Left ventricle myocardium inferior (tissue), 1 donor: ENCODE data around the gene LYRM7. TPM values are rescaled to one million over a fixed set of nuclear protein-coding genes. Genes with fewer than 3 reads are reported as not detected.
"Not testable (repeated sequence)": the region's sequence is repeated elsewhere in the genome, so short reads cannot be mapped to it uniquely, and the experiment has no call there.

Experiments used
- DNase-seq: peaks from one replicate; pipeline ENCODE4 v3.0.0-alpha.2; 2020
- H3K27ac ChIP-seq: fragments of 200-600 bp; replicated peaks from 2 replicates; pipeline ENCODE4 v1.8.0; 2021
- H3K27me3 ChIP-seq: fragments of 200-600 bp; 2 replicates; pipeline ENCODE4 v1.8.0; 2021; ENCODE audit warnings: low read depth
- H3K36me3 ChIP-seq: fragments of 200-600 bp; 2 replicates; pipeline ENCODE4 v1.8.0; 2021
- H3K4me1 ChIP-seq: fragments of 200-600 bp; 2 replicates; pipeline ENCODE4 v1.8.0; 2021
- H3K4me3 ChIP-seq: fragments of 200-600 bp; 2 replicates; pipeline ENCODE4 v1.8.0; 2021; ENCODE audit warnings: mild to moderate bottlenecking, moderate library complexity
- H3K9me3 ChIP-seq: fragments of 200-600 bp; replicated peaks from 2 replicates; pipeline ENCODE4 v1.8.0; 2021
- intact Hi-C: fragments of 100-400 bp; cut with micrococcal nuclease; formaldehyde crosslinking; loops from one replicate; pipeline ENCODE4 v1.11.0; 2022
- long read RNA-seq: library from polyadenylated mRNA; unstranded; transcript quantifications from one replicate; pipeline ENCODE4 v2.0.0, GENCODE V29; 2021
- total RNA-seq: library from RNA; stranded (reverse); fragmentation: NEBNext Ultra II Directional; extraction: Animal tissue kit (Norgen Biotek cat#: 25700); gene quantifications from one replicate; pipeline ENCODE4 v1.2.1, GENCODE V29; 2021
- TF ChIP-seq, protein P1 (sequence below): fragments of 200-600 bp; IDR thresholded peaks from 2 replicates; pipeline ENCODE4 v1.8.0; 2021; ENCODE audit warnings: antibody characterized with exemption, mild to moderate bottlenecking, borderline replicate concordance
- donor health status: DM: no; HTN: yes; CAD: no; lungs with severe emphysema.

The LYRM7 gene
- 33.0 TPM for total RNA-seq
- long read RNA-seq, full-length matches to known transcripts = 83 of 100 reads
- long read RNA-seq, partial matches to known transcripts = 0 of 100 reads
- long read RNA-seq, other reads (novel, unspliced or antisense) = 17 of 100 reads

- Histone ChIP-seq H3K9me3 (no peaks in the 10 kb centered on the region), H3K4me3 (peak within 1 kb of the TSS; percentile 76), H3K36me3 (no peaks in the 10 kb centered on the region), H3K27me3 (no peaks in the 10 kb centered on the region), H3K27ac (peak within 1 kb of the TSS; percentile 87), H3K4me1 (peaks cover 27% of the 10 kb centered on the region)
- peak; percentile 95 for DNase-seq
- intact Hi-C loops = loop anchor here (5.0 kb wide), 1 partner anchor 247 kb away; no protein-coding TSS in a partner anchor
- TF ChIP-seq, protein P1, sequence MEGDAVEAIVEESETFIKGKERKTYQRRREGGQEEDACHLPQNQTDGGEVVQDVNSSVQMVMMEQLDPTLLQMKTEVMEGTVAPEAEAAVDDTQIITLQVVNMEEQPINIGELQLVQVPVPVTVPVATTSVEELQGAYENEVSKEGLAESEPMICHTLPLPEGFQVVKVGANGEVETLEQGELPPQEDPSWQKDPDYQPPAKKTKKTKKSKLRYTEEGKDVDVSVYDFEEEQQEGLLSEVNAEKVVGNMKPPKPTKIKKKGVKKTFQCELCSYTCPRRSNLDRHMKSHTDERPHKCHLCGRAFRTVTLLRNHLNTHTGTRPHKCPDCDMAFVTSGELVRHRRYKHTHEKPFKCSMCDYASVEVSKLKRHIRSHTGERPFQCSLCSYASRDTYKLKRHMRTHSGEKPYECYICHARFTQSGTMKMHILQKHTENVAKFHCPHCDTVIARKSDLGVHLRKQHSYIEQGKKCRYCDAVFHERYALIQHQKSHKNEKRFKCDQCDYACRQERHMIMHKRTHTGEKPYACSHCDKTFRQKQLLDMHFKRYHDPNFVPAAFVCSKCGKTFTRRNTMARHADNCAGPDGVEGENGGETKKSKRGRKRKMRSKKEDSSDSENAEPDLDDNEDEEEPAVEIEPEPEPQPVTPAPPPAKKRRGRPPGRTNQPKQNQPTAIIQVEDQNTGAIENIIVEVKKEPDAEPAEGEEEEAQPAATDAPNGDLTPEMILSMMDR = no peak
Measured at GRCh38 chr5:131170540-131171275, at the start of gene LYRM7. Gene LYRM7, plus strand, starts transcription at chr5:131170944. Its CDS starts 77 bp downstream, at chr5:131171021.

- H3K36me3 ChIP-seq, H3K4me3 ChIP-seq, H3K27ac ChIP-seq, intact Hi-C loops, DNase-seq, H3K27me3 ChIP-seq, H3K4me1 ChIP-seq: not testable (repeated sequence)
- H3K9me3 ChIP-seq = peaks cover 44% of the 10 kb centered on the region
Measured at GRCh38 chr5:131127244-131127643, 43.5 kb upstream of the LYRM7 start.

DNA sequence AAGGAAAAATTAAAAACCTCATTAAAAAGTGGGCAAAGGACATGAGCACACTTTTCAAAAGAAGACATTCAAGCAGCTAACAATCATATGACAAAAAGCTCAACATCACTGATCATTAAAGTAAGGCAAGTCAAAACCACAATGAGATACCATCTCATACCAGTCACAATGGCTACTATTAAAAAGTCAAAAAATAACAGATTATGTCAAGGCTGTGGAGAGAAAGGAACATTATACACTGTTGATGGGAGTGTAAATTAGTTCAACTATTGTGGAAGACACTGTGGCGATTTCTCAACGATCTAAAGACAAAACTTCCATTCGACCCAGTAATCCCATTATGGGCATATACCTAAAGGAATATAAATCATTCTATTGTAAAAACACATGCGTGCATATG lies 41.4 kb upstream of the LYRM7 start:
- Histone ChIP-seq H3K36me3 (no peaks in the 10 kb centered on the region), H3K27me3 (no peaks in the 10 kb centered on the region), H3K4me3 (no peak overlapping the region), H3K9me3 (peaks cover 43% of the 10 kb centered on the region), H3K27ac (no peak overlapping the region), H3K4me1 (no peaks in the 10 kb centered on the region)
- TF ChIP-seq, protein P1 = no peak
- no peak for DNase-seq
- intact Hi-C loops = no loop called here

DNA sequence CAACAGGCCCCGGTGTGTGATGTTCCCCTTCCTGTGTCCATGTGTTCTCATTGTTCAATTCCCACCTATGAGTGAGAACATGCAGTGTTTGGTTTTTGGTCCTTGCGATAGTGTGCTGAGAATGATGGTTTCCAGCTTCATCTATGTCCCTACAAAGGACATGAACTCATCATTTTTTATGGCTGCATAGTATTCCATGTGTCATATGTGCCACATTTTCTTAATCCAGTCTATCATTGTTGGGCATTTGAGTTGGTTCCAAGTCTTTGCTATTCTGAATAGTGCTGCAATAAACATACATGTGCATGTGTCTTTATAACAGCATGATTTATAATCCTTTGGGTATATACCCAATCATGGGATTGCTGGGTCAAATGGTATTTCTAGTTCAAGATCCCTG lies 37.7 kb upstream of the LYRM7 start:
- H3K9me3 ChIP-seq = peaks cover 32% of the 10 kb centered on the region
- H3K4me1 ChIP-seq, H3K4me3 ChIP-seq, intact Hi-C loops, DNase-seq, H3K27me3 ChIP-seq, H3K36me3 ChIP-seq, H3K27ac ChIP-seq: not testable (repeated sequence)

GRCh38 chr5:131138406-131138805 lies 32.3 kb upstream of the LYRM7 start:
- H3K4me1 ChIP-seq, H3K36me3 ChIP-seq, DNase-seq, H3K27me3 ChIP-seq, H3K4me3 ChIP-seq, intact Hi-C loops, H3K27ac ChIP-seq: not testable (repeated sequence)
- H3K9me3 ChIP-seq = peaks cover 24% of the 10 kb centered on the region

- TF ChIP-seq, protein P1 = no peak
- DNase-seq = no peak
Measured at GRCh38 chr5:131139321-131139720, 31.4 kb upstream of the LYRM7 start.

DNA sequence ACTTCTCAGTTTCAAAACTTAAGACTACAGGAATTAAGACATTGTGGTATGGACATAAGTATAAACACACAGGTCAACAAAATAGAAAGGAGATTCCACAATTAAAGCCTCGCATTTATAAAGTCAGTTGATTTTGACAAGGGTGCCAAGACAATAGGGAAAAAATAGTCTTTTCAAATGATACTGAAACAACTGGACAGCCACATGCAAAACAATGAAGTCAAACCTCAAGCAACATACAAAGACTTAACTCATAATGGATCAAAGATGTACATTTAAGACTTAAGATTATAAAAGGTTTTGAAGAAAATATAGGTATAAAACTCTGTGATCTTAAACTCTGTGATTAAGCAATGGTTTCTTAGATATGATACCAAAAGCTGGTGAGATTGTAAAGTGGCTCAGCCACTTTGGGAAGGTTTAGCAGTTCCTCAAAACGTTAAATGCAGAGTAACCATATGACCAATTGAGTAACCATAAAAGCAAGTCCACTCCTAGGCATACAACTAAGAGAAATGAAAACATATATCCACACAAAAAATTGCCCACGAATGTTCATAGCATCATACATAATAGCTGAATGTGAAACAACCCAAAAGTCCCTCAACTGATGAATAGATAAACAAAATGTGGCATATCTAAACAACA lies 27.6 kb upstream of the LYRM7 start:
- Histone ChIP-seq H3K27me3 (no peaks in the 10 kb centered on the region), H3K4me1 (no peaks in the 10 kb centered on the region), H3K27ac (no peak overlapping the region), H3K9me3 (no peaks in the 10 kb centered on the region), H3K4me3 (no peak overlapping the region), H3K36me3 (no peaks in the 10 kb centered on the region)
- intact Hi-C loops = no loop called here
- no peak for DNase-seq
- TF ChIP-seq, protein P1 = no peak

More at GRCh38 chr5:131139321-131139720, 31.4 kb upstream of the LYRM7 start:
- intact Hi-C loops = no loop called here
- Histone ChIP-seq H3K4me3 (no peak overlapping the region), H3K27ac (no peak overlapping the region), H3K9me3 (peaks cover 17% of the 10 kb centered on the region), H3K4me1 (no peaks in the 10 kb centered on the region), H3K27me3 (no peaks in the 10 kb centered on the region), H3K36me3 (no peaks in the 10 kb centered on the region)
